BLaER1 treated with 17β-estradiol and CSF1 and Interleukin-3, amounts not matched to agents 10 nM and 100 nM (cell line): Measurements from ENCODE around the gene DYNC1H1.

Experiments used
- H3K27ac ChIP-seq, 11 experiments: shearing (Covaris generic); formaldehyde crosslinking; 2 replicates each; pipeline ENCODE4 v1.8.1; 2022
- H3K27me3 ChIP-seq, 11 experiments: shearing (Covaris generic); formaldehyde crosslinking; 2 replicates each; pipeline ENCODE4 v1.8.1; 2022
- H3K36me3 ChIP-seq, 11 experiments: shearing (Covaris generic); formaldehyde crosslinking; 2 replicates each; pipeline ENCODE4 v1.8.1; 2022
- H3K4me1 ChIP-seq, 10 experiments: shearing (Covaris generic); formaldehyde crosslinking; 2 replicates each; pipeline ENCODE4 v1.8.1; 2022
- H3K4me2 ChIP-seq, 11 experiments: shearing (Covaris generic); formaldehyde crosslinking; 2 replicates each; pipeline ENCODE4 v1.8.1; 2022
- H3K4me3 ChIP-seq, 10 experiments: shearing (Covaris generic); formaldehyde crosslinking; 2 replicates each; pipeline ENCODE4 v1.8.1; 2022
- H3K9ac ChIP-seq, 11 experiments: shearing (Covaris generic); formaldehyde crosslinking; 2 replicates each; pipeline ENCODE4 v1.8.1; 2022
- H3K9me3 ChIP-seq, 11 experiments: shearing (Covaris generic); formaldehyde crosslinking; replicated peaks in 1 of 11; 2 replicates each; pipeline ENCODE4 v1.8.1; 2022
- H4K20me1 ChIP-seq, 11 experiments: shearing (Covaris generic); formaldehyde crosslinking; 2 replicates each; pipeline ENCODE4 v1.8.1; 2022
- Cebpa-rat ChIP-seq, 11 experiments: shearing (Covaris generic); IDR thresholded peaks; 2 replicates each; pipeline ENCODE4 v1.8.1; 2022

DYNC1H1 gene

DNA sequence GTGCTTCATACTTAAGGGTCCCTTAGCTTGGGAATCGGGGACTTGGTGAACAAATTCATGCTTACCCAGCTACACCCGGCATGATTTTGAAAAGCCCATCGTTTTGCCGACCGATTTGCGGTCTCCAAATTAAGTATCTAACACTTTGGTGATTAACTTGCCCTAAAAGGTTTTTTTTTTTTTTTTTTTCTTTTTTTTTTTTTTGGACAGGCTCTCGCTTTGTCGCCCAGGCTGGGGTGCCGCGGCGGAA, 123.3 kb downstream of the DYNC1H1 start:
- H3K36me3 ChIP-seq = peaks cover 33 to 39% (median 36%) of the 10 kb centered on the region in 11 experiments
- no peak for TF ChIP-seq Cebpa-rat (IDR thresholded peaks at IDR 0.05)

DNA sequence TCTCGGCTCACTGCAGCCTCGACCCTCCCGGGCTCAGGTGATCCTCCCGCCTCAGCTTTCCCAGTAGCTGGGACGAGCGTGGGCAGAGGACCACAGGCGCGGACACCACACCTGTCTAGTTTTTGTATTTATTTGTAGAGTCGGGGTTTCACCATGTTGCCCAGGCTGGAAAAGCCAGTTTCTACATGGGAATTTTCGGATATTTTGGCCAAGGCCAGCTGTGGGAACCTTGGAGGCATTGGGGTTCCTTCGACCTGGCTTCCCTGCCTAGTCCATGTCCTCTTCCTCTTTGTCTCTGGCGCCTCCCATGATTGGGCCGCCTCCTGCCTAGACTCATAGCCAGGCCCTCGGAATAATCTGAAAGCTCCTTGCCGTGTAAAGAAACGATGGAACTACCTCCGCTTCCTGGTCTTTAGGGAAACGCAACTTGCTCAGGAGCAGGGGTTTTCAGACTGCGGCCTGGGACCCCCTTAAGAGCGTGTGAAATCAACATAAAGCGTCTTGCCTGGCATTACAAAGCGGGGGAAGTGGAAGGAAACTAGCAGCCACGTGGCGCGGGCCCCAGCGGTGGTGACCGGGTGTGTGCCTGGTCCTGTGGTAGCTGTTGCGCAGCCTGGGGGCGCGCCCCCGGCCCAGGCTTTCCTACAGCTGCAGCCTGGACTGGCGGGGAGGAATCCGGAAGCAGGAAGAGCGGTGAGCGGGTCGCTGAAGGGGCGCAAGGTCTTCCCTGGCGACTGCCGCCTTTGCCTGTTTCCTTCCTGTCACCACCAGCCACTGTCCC, 123.8 kb downstream of the DYNC1H1 start:
- TF ChIP-seq Cebpa-rat (IDR thresholded peaks at IDR 0.05) = peak in 7 of 11 experiments; percentile 7 to 93 (median 85); a peak in 11 of 22 replicates

More for the DNA sequence above, 123.3 kb downstream of the DYNC1H1 start:
- peak overlapping the region; percentile 86 to 98 (median 92) for H3K4me2 ChIP-seq
- peak overlapping the region; percentile 91 to 98 (median 97) for H3K27ac ChIP-seq
- H3K9me3 ChIP-seq = peaks cover 0 to 6% (median 0%) of the 10 kb centered on the region in 11 experiments; a peak in 1 of 22 replicates
- peaks cover 36 to 41% (median 40%) of the 10 kb centered on the region in 11 experiments for H4K20me1 ChIP-seq
- H3K4me3 ChIP-seq = peak overlapping the region; percentile 89 to 99 (median 96)
- peaks cover 55 to 63% (median 60%) of the 10 kb centered on the region in 10 experiments for H3K4me1 ChIP-seq
- peak overlapping the region; percentile 94 to 100 (median 98) for H3K9ac ChIP-seq
- no peaks in the 10 kb centered on the region for H3K27me3 ChIP-seq

DNA sequence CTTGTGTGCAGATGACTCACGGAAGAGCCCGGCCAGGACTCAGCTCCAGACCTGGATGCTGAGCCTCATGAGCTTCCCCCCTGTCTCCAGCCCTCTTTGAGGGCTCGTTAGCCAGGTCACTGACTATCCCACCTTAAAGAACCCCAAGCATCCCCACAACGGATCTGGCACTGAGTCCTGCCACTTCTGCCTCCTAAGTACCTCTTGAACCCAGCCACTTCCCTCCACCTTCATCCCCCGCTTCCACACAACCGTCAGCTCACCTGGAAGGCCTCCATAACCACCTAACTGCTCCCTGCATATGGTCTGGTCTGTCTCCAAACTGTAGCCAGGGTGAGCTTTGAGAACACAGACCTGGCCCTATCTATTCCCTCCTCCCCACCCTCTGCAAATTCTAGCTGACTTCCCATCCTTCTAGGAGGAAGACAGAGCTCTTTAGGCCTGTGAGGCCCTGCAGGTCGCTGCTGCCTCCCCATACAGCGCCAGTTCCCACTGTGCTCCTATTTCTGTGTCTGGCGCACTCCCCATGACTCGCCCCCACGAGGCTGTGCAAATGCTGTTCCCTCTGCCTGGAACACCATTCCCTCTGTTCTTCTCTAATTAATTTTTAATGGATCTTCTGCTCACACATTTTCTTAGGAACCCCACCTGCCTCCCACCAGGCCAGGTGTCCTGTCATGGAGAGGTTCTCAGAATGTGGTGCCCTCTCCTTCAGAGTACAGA, 125.4 kb downstream of the DYNC1H1 start:
- Histone ChIP-seq H3K27me3 (no peaks in the 10 kb centered on the region), H3K4me1 (peaks cover 35 to 42% (median 39%) of the 10 kb centered on the region in 10 experiments), H4K20me1 (peaks cover 15 to 20% (median 19%) of the 10 kb centered on the region in 11 experiments), H3K36me3 (peaks cover 12 to 18% (median 15%) of the 10 kb centered on the region in 11 experiments), H3K9me3 (peaks cover 0 to 6% (median 0%) of the 10 kb centered on the region in 11 experiments; a peak in 1 of 22 replicates), H3K4me3 (no peak overlapping the region), H3K4me2 (peak overlapping the region; percentile 86 to 98 (median 92)), H3K27ac (peak overlapping the region in 9 of 11 experiments; percentile 93 to 98 (median 97); a peak in 15 of 22 replicates), H3K9ac (peak overlapping the region in 3 of 11 experiments; percentile 5 to 100 (median 98); a peak in 3 of 22 replicates)
- TF ChIP-seq Cebpa-rat (IDR thresholded peaks at IDR 0.05) = no peak

More for the DNA sequence above, 123.8 kb downstream of the DYNC1H1 start:
- Histone ChIP-seq H3K27me3 (no peaks in the 10 kb centered on the region), H3K9ac (peak overlapping the region; percentile 94 to 100 (median 98)), H3K27ac (peak overlapping the region; percentile 91 to 98 (median 97)), H3K4me1 (peaks cover 50 to 58% (median 55%) of the 10 kb centered on the region in 10 experiments), H3K36me3 (peaks cover 28 to 34% (median 31%) of the 10 kb centered on the region in 11 experiments), H4K20me1 (peaks cover 31 to 36% (median 35%) of the 10 kb centered on the region in 11 experiments), H3K9me3 (peaks cover 0 to 6% (median 0%) of the 10 kb centered on the region in 11 experiments; a peak in 1 of 22 replicates), H3K4me3 (peak overlapping the region; percentile 89 to 99 (median 96)), H3K4me2 (peak overlapping the region; percentile 86 to 98 (median 92))

DNA sequence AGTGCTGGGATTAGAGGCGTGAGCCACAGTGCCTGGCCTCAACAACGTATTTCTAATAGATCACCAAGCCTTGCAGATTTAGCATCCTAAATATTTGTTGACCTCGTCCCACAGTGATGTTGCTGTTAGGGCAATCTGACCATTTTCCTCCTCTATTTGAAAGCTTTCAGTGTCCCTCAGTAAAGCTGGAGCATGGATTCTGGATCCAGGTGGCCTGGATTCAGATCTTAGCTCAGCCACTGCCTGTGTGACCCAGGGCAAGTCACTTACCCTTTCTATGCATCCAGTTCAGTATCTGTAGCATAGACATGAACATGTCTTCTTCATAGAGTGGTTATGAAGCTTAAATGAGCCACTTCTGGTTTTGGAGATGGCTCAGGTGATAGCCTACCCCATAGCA, 126.3 kb downstream of the DYNC1H1 start:
- Histone ChIP-seq H3K9me3 (peaks cover 0 to 1% (median 0%) of the 10 kb centered on the region in 11 experiments; a peak in 1 of 22 replicates), H4K20me1 (peaks cover 6 to 11% (median 10%) of the 10 kb centered on the region in 11 experiments; a peak in 21 of 22 replicates), H3K9ac (no peak overlapping the region), H3K27me3 (no peaks in the 10 kb centered on the region), H3K4me1 (peaks cover 29 to 41% (median 31%) of the 10 kb centered on the region in 10 experiments), H3K36me3 (peaks cover 3 to 8% (median 6%) of the 10 kb centered on the region in 11 experiments), H3K4me2 (peak overlapping the region in 6 of 11 experiments; percentile 89 to 98 (median 95); a peak in 6 of 22 replicates), H3K27ac (peak overlapping the region in 1 of 11 experiments; percentile 98; a peak in 2 of 22 replicates), H3K4me3 (no peak overlapping the region)
- no peak for TF ChIP-seq Cebpa-rat (IDR thresholded peaks at IDR 0.05)

DNA sequence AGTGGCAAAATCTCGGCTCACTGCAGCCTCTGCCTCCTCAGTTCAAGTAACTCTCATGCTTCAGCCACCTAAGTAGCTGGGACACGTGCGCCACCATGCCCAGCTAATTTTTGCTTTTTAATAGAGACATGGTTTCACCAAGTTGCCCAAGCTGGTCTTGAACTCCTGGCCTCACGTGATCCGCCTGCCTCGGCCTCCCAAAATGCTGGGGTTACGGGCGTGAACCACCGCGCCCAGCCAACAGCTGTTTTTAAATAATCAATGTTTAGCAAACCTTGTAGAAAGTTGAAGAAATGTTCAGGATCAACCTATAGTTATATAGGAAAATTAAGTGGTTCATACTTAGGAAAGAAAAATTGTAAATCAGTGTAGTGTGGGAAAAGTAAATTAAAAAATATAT, 128.4 kb downstream of the DYNC1H1 start:
- H3K9me3 ChIP-seq = no peaks in the 10 kb centered on the region
- TF ChIP-seq Cebpa-rat (IDR thresholded peaks at IDR 0.05) = no peak
- no peaks in the 10 kb centered on the region for H3K36me3 ChIP-seq
- H3K27me3 ChIP-seq = no peaks in the 10 kb centered on the region
- no peak overlapping the region for H3K27ac ChIP-seq
- peaks cover 32 to 52% (median 42%) of the 10 kb centered on the region in 10 experiments for H3K4me1 ChIP-seq
- H3K4me2 ChIP-seq = no peak overlapping the region
- H4K20me1 ChIP-seq = no peaks in the 10 kb centered on the region
- no peak overlapping the region for H3K4me3 ChIP-seq
- no peak overlapping the region for H3K9ac ChIP-seq

DNA sequence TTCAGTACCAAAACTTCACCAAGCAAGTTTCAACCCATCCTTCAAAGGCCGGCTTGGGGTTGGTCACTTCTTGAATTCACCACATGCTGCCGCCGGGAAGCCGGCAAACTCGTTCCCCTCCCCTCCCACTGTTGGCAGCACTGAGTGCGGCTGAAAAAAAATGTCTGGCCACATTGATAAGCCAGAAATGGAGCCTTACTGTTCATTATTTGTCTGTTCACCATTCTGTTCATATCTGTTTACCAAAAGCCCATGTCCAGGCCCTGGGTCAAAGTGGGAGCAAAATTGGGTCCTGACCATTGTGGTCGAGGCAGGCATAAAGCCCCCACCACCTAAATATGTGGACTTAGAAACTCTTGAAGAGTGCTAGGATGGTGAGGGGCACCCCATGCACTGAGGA, 129.7 kb downstream of the DYNC1H1 start:
- Histone ChIP-seq H3K9me3 (no peaks in the 10 kb centered on the region), H3K27me3 (no peaks in the 10 kb centered on the region), H3K36me3 (no peaks in the 10 kb centered on the region; a peak in 1 of 22 replicates), H3K27ac (no peak overlapping the region; a peak in 1 of 22 replicates), H3K9ac (no peak overlapping the region), H3K4me1 (peaks cover 19 to 39% (median 29%) of the 10 kb centered on the region in 10 experiments), H4K20me1 (no peaks in the 10 kb centered on the region), H3K4me3 (no peak overlapping the region), H3K4me2 (no peak overlapping the region)
- no peak for TF ChIP-seq Cebpa-rat (IDR thresholded peaks at IDR 0.05)

DNA sequence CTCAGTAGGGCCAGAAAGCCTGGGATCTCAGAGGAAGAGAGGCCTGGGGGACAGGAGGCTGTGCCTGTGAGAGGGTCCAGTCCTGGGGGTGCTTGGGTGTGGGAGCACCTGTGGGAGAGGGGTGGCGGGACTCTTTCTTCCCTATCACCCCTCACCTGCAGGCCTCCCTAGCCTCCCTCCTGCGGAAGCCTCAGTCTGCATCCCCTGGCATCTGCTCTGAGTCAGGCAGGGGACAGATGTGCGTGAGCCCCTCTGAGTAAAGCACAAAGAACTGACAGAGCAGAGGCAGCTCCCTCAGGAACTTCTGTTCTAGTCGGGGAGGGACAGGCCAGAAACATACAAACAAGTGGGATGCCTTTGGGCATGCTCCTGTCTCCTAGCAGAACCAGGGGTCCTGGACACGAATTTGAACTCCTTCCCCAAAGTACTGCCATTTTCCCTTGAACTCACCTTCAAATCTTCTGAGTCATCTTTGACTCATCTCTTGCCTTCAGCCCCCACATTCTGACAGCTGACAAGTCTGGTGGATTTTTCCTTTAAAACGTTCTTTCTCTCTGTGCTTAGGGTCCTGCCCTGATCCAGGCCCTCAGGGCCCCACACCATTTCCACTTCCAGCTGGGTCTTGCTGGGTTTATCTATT, 131.0 kb downstream of the DYNC1H1 start:
- Histone ChIP-seq H3K27ac (no peak overlapping the region), H3K27me3 (no peaks in the 10 kb centered on the region), H4K20me1 (no peaks in the 10 kb centered on the region), H3K36me3 (no peaks in the 10 kb centered on the region; a peak in 1 of 22 replicates), H3K9me3 (no peaks in the 10 kb centered on the region), H3K9ac (peak overlapping the region in 4 of 11 experiments; percentile 3 to 39 (median 26); a peak in 2 of 22 replicates), H3K4me2 (0 out of 22 replicates have a peak overlapping the region, but pooled peaks of 2 of the 11 experiments have one; percentile 6 to 9), H3K4me3 (no peak overlapping the region), H3K4me1 (peaks cover 7 to 27% (median 16%) of the 10 kb centered on the region in 10 experiments; a peak in 18 of 20 replicates)
- no peak for TF ChIP-seq Cebpa-rat (IDR thresholded peaks at IDR 0.05)

DNA sequence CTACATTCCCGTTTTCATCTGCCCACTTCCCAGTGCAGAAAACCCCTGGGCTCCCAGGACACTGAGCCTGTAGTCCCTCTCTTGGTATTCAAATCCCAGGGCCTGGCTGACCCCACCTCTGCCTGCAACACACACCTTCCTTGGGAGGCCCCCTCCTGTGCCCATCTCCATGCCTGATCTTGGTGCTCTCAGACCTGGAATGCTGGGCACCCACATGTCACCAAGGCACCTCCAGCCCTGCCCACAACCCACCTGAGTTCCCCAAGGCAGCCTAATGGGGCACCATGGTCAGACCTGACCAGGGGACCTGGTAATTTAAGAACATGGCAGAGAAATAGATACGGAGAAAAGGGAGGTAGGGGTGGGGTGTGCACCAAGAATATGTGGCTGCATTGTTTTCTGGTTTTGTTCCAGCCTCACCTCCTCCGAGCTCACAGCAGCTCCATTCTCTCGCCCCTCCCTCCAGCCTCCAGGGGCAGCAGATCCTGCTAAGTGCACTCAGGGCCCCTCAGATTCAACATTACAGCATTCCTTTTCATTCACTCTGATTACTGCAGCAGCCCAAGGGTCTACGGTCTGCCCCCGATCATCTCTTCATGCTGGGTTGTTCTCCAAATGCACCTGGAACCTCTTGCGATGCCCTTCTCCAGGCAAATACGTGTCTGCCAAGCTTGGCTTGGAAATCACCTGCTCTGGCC, 131.6 kb downstream of the DYNC1H1 start:
- TF ChIP-seq Cebpa-rat (IDR thresholded peaks at IDR 0.05) = no peak
- peak overlapping the region in 3 of 11 experiments; percentile 3 to 39 (median 34); a peak in 3 of 22 replicates for H3K9ac ChIP-seq
- H3K4me2 ChIP-seq = peak overlapping the region in 8 of 11 experiments; percentile 2 to 32 (median 11); a peak in 6 of 22 replicates
- no peak overlapping the region for H3K27ac ChIP-seq
- H3K9me3 ChIP-seq = no peaks in the 10 kb centered on the region
- no peak overlapping the region for H3K4me3 ChIP-seq
- H3K36me3 ChIP-seq = peaks cover 0 to under 1% (median 0%) of the 10 kb centered on the region in 11 experiments; a peak in 1 of 22 replicates
- H3K4me1 ChIP-seq = peaks cover 6 to 23% (median 15%) of the 10 kb centered on the region in 10 experiments; a peak in 17 of 20 replicates
- no peaks in the 10 kb centered on the region for H3K27me3 ChIP-seq
- H4K20me1 ChIP-seq = no peaks in the 10 kb centered on the region
